Endometrium (tissue), 2 donors: ENCODE data around the gene PXDC1.

Source experiments
- FAIRE-seq: peaks from 2 replicates; lab custom pipeline; 2012; peaks lifted over from hg19 to GRCh38; lab: Jason Lieb, UNC
- donor health status: control.
- donor health status: control.

Gene PXDC1

DNA sequence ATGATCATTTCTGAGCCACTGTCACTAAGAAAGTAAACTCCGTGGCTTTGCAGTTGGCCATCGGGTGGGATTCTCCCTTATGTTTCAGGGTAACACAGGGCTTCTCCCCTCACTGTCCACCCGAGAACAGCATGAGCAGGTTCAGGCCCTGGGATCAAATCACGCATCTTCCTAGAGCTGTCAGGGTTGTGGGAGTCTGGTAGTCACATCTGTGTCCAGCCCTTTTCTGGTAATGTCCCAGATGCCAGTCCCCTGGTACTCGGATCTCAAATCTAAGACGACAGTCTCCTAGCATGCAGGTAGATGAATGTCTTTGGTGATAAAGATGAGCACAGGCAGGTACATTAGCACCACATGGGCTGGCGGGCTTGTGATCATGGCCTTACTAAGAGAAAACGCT lies 4.8 kb downstream of the PXDC1 start:
- FAIRE-seq: no peak

DNA sequence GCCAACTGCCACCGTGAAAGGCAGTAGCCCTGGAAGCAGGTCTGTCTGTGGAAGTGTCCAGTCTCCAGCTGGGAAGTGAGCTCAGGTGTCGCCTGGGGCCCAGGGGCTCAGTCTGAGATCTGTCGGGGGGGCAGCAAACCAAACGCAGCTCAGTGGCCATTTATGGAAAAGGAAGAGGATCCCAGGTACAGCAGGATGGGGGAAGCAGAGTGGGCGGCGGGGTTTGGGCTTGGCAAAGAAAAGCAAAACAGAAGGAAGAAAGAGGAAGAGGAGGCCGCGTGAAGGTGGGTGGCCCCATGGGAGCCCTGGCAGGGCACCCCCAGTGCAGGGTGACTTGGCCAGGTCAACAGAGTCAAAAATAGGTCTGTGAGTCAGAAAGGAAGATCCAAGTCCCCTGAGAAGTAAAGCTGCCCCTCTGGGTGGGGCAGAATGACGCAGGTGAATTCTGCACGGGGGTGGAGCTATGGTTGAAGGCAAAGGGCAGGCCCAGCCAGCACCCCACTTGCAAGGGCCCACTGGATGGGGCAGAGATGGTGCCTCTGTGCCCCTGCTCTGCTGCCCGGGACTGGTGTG lies 5.3 kb downstream of the PXDC1 start:
- no peak for FAIRE-seq

DNA sequence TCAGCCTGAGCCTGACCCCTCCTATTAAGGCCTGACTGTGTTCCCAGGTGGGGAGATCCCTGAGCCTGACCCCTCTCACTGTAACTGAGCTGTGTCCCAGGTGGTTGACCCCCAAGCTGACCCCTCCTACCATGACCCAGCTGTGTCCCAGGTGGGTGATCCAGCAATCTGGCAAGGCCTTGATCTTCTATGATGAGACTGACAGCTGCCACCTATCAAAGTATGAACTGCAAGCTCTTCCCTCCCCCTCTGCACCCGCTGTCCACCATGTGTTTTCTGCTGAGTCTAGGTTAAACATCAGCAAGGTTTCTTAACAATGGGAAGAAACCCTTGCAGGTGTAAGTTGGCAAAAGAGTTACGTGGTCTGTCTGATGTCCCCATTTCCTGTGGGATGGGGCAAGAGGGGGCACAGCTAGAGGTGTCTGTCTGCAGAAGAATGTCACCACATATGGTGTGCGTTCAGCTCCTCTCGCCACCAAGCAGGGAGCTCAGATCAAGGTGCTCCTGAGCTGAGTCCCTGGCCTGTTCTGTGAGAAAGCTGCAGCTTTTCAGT lies 5.9 kb downstream of the PXDC1 start:
- FAIRE-seq: no peak

DNA sequence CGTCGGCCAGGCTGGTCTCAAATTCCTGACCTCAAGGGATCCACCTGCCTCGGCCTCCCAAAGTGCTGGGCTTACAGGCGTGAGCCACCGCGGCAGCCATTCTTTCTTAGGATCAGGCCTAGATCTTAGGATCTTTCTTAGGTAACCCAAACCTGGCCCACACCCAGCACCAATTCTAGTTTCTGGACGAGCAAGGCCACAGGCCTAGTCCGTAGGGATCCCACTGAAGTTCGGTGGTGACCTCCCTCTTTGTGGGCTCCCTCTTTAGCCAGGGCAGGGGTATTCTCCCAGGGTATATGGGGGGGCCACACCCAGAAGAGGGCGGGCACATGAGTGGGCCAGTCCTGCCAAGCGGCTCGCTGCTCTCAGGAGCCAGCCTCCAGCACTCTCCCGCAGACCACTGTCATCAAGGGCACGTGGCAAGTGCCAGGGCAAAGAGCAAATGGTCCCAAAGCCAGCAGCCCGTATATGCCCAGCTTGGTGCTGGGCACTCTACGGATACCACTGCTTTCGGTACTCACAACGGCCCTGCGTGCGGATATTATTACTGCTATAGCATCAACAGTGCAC lies 6.5 kb downstream of the PXDC1 start:
- FAIRE-seq: no peak

DNA sequence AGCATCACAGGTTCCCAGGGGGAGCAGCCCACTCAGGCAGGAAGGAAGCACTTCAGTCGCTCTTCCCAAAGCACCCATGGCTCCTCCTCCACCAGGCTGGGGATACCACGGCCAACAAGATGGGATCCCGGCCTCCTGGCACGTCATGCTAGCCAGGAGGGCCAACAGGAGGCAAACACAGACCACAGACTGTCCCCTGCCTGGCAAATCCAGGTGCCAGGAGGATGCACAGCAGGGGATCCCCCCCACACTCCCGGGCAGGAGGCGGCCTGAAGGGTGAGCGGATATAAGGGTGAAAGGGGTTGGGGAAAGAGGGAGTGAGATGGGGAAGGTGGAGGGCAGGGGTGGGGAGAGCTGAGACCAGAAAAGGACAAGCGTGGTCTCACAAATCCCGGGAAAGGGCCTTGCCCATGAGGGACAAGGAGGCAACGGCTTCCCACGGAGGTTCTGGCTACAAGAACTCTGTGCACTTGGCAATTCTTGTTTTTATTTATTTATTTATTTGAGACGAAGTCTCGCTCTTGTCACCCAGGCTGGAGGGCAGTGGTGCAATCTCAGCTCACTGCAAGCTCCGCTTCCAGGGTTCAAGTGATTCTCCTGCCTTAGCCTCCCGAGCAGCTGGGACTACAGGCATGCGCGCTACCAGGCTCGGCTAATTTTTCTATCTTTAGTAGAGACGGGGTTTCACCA lies 7.2 kb downstream of the PXDC1 start:
- no peak for FAIRE-seq

DNA sequence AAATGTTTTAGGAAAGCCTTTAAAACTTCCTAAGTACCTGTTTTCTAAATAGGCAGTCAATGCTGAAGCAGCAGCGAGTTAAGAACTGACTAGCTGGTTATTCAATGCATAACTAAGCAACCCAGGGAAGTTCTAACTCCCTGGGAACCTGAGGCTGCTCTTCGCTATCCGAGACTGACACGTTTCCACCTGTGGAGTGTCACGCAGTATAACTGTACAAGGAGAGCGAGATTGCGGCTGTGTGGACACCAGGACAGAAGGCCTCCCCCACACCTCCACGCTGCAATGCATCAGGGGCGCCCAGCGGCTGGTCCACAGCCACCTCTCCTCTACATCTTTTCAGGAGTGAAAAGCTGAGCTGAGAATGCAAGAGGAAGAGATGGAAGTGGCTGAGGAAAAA lies 8.0 kb downstream of the PXDC1 start:
- FAIRE-seq: no peak

DNA sequence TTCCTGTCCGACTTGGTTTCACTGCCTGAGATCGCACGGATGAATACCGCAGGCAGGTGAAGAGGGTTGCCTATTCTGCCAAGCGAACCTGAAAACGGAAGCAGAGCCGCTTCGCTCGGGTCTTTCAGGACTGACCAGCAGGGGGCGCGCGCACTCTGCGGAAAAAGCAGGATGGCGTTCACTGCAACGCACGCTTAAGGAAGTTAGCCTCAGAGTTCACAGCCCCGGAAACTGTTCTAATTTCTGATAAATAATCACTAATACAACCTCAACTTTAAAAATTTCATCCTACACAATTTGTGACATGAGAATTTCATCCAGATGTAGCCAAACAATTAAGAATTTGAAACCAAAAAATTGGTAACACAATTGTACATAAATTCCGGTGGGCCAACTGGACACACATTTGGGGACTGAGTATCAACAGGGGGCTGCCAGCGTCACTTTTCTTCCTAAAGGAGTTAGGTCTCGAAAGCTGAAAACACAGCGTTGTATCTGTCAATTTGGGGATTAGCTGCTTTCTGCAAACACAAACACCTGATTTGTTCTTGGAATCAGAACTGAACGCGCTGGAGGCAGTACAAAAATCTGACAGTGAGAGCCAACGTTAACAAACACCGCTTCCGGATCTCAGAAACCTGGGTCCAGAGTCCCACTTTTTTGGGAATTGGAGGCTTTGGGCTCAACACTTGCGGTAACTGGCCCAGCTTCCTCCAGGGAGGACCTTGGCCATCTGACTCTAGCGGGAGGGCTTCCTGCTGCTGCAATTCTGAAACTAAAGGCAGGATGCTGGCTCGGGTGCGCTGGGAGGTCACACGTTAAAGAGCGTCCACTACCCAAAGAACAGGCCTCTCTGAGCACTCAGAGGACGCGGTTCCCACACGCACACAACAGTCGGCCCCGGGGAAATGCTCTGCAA lies 8.8 kb downstream of the PXDC1 start:
- no peak for FAIRE-seq

DNA sequence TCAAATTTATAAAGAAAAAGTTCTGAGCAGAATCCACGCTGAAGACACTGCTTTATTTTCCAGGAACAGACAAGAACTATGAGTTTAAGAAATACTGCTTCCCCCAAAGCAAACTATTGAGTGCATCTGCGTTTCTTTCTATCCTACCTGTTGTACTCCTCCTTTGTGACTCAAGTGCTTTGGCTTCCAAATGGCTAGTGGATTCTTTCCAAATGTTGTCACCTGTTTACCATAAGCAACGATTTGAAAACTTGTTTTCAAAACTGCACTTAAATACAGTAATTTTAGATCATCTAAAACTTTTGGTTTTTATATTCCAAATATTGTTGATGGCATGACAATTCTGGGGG lies 9.5 kb downstream of the PXDC1 start:
- FAIRE-seq: no peak

DNA sequence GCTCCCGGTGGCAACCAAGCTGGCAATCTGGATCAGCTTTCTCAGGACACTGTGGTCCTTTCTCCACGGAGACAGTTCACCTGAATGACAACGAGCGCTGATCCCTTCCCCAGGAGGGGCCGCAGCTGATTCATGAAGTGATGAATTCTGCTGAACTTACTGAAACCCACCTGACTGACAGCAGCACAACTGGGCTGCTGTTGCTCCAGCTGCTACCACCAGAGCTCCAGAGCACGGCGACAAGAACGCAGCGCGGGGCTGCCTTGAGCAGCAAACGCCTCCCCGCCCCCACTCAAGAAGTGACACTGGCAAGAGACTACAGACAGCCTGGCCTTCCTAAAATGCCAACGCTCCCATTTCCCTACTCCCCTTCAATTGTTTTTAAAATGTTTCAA lies 10.0 kb downstream of the PXDC1 start:
- no peak for FAIRE-seq

DNA sequence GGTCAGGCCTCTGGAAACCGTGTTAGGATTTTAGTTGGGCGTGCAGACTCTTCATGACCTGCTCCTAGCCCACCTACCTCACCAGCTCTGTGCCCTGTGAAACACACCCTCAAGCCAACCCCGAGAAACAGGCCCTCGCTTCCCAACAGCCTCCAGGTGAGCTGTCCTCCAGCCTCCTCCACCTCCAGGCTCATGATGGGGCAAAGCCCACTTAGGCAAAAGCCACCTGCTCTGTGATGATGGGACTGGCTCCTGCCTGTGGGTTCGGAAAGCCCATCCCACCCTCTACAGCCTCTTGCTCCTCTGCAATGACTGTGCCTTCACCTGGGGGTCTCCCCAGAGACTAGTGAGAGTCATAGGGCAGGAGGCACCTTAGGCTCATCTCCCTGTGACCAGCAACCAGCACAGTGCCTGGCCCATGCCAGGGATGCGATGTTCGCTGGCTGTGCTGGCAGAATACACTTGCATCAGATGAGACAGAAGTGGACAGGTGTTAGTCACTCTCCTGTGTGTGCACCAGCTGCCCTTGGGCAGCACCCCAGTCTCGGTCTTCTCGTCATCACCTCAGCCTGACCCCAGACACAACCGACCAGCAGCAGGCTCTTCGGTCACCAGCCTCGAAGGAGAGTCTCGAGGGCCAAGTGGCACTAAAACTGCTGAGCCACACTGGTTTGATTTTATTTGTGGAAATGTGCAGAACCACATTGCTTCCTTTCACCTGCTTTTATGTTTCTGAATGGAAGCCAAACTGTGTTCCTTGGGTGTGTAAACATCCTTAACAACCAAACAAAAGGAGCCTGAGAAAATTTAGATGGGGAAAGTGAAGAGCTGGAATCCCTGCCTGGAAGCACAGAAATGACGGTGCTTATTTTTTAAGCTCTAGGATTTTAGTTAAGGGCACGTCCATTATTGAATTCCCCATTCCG lies 10.7 kb downstream of the PXDC1 start:
- FAIRE-seq: no peak

DNA sequence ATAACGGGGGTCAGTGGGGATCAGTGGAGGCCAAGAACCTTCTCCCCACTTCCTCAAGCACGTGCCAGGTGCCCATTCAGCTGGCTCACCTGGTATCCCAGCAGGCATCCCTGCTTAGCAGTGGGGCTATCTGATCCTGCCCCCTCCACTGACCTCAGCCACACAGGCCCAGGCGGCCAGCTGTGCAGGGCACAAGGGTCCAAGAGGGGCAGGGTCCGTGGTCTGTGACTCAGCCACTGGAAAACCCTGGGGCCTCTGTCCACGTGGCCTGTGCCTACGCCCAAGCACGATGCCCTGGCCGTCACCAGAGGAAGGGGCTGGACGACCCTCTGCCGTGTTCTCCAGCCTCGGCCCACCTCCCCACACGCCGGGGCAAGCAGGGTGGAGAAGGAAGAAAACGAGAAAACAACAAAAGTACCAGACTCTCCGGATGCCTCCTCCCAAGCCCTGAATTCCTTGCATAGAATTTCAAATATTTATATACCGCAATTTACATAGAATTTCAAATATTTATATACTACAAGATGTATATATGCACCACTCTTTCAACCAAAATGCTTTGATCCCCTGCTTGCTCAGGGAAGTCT lies 12.1 kb downstream of the PXDC1 start:
- FAIRE-seq: no peak

DNA sequence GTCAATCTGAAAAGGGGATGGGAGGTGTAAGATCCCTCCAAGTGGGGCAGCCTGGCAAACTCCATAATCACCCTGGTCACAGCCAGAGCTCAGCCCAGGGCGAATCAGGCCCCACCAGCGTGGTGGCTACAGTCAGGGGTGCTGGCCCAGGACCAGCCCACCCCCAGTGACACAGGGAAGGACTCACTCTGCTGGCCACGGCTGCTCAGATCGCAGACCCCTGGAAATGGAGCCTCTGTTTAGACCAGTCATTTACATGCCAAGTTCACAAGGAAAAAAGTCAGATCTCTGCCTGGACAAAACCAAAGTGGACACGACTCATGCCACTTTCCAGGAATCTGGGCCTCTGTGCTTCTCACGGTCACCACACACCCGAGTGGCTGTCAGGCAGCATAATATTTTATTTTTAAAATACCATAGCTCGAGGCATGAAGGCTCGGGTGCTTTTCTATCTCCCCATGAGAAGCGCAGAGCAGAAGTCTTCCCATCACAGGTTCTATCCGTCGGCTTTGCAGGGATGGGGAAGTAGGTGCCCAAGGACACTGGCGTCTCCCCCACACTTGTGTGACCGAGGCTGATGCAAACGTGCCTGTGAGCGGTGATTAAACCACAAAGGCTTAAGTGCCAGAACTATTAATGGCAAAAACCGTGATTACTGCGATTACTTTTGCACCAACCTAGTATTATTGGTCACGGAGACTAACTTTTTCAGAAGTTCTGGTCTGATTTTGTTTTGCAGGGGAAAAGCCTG lies 13.0 kb downstream of the PXDC1 start:
- FAIRE-seq: no peak

DNA sequence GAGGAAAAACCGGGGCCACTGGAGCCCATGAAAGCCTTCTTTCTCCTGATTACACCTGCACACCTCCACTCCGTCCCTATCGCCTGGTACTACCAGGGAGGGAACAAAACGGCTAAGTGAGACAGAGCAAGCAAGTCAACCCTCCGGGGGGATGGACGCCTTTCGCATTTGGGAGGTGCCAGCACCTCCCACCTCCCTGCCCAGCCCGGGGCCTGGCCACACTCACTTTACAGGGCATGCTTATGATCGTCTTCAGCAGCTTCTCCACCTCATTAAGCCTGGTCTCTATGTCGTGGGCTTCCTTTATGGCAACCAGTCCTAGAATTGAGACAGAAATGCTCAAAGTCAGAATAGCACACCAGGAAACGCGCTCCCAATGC lies 13.7 kb downstream of the PXDC1 start:
- no peak for FAIRE-seq

DNA sequence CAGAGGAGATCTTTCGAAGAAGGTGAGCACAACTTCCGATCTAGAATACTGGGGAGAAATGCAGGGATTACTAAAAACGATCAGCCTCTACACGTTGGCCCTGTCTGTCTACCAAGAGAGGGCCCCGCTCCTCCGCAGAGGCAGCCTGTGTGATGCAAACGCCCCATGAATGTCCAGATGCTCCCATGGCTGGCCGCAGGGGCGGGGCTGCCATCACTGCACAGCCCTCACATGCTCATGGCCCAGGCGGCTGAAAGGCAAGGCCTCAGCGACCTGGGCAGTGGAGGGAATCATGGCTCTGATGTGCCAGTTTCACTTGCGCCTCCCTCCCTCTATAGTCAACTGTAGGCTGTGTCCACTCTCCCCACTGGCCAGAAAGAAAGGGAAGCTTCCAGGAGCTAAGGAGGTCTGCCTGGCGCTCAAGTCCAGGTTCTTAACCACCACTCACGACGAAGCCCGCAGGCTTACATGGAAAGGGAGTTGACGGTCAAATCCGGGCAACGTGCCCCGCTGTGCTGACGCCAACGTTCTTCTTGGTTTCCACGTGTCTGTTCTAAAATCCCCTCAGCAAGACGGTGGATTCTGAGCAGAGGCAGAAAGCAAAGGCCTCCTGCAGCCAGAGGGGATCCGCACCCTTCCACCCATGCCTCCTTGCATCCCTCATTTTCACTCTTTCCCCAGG lies 14.2 kb downstream of the PXDC1 start:
- no peak for FAIRE-seq

DNA sequence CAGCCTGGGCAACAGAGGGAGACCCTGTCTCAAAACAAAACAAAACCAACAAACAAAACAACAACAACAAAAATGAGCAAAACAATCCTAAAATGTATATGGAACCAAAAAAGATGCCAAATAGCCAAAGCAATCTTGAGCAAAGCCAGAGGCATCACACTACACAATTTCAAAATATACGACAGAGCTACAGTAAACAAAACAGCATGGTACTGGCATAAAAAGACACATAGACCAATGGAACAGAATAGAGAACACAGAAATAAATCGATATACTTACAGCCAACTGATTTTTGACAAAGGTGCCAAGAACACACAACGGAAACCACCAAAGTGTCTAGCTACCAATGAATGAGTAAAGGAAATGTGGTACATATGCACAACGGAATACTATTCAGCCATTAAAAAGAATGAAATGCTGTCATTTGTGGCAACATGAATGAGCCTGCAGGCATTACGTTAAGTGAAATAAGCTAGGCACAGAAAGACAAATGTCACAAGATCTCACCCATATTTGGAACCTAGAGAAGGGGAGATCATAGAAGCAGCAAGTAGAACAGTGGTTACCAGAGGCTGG lies 16.4 kb downstream of the PXDC1 start:
- FAIRE-seq: no peak

DNA sequence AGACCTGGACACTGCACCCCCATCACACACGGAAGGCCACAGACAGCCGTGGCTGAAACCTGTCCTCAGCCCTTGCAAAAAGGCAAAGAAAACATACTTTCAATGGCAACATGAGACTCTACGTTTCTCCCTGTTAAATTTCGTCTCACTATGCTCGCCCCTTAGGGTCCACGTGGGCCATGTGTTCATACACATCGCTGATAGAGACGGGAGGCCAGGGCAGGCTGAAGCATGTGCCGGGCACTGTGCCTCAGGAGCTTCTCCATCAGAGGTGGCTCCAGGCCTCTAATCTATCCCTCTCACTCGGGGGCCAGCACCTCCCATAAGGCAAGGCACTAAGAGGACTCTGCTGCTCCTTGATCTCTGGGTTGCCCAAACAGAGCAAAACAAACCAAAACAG lies 17.5 kb downstream of the PXDC1 start:
- no peak for FAIRE-seq

DNA sequence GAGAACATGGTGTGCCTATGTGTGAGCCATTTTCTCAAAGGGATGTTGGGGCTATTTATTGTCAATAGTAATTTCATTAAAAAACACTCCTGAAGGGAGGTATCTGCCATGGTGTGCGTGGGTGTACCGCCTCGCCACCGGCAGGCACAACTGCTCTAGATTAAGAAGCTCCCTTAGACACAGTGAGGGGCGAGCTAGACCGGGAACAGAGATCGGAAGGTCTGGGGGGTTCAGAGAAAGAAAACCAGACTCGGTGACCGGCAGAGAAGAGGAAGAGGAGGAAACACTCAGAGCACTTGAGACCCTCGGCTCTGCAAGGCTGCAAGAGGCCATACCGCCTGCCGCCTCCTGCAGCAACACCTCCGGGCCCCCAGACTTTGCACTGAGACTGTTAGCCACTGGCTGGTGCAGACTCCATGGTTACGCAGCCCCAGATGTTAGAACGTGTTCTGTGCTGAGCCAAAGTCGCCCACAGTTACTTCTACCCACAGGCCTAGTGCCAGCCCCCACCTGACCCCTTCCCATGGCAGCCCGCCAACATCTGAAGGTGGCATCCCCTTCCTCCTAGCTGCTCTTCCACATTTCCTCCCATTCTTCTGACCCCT lies 18.1 kb downstream of the PXDC1 start:
- FAIRE-seq: no peak

DNA sequence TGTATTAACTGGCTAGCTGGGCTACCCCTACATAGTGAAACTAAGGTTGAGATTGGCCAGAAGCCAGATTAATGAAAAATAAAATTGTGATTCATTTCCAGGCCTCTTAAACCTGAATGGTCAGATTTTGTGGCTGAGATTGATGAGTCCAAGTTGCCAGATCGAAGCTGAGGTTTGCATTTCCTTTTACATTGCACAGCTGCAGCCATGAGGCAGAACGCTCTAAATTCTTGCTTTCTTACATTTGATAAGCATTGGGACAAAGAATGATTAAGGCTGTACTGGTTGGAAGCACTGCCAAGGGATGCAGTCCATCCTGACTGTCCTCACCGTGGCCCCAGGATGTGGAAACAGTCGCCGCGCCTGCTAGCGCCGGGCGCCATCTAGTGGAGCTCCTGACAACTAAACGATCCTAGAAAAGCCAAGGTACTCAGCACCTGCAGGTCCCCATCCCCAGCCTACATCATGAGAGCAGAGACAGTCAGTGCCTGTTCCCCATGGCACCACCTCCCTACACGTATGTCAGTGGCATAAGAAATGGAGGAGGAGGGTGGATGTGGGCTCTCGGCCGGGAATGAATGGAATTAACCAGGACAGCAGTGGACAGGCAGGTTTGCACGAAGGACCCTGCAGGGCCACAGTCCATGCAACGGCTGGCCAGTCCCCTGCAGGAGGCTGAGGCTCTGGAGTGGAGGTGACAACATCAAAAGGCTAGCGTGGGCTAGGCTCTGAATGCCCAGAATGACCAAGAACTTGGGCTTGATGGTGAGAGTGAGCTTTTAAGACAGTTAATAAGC lies 19.0 kb downstream of the PXDC1 start:
- FAIRE-seq: no peak
